OCI-LY7 (cell line): ENCODE results near the gene SMG6. TPM values are rescaled to one million over a fixed set of nuclear protein-coding genes. Genes with fewer than 3 reads are reported as not detected.

Experiments
- BruUV-seq: library from RNA; stranded (reverse); fragments of 400-500 nt; replicated peaks from 2 replicates; lab custom pipeline; 2021; lab: Mats Ljungman, UMichigan
- CTCF ChIA-PET: fragments of 300-600 bp; sonication (Branson Sonifier 250); formaldehyde crosslinking; loops from one replicate; lab custom pipeline; 2022; ENCODE audit warnings: antibody characterized with exemption; ENCODE audit not compliant: unreplicated experiment; lab: Charles Lee
- POLR2A ChIA-PET: fragments of 300-600 bp; sonication (Branson Sonifier 250); formaldehyde crosslinking; loops from one replicate; lab custom pipeline; 2022; ENCODE audit warnings: antibody characterized with exemption; lab: Charles Lee
- DNase-seq: peaks from one replicate; pipeline ENCODE4 v3.0.0-alpha.2; 2015; ENCODE audit warnings: low spot score
- H2AFZ ChIP-seq: fragments of 200-600 bp; sonication (generic), shearing (Covaris generic); 2 replicates; pipeline ENCODE4 v1.6.1; 2014; ENCODE audit warnings: mild to moderate bottlenecking, antibody characterized with exemption, low read length, moderate library complexity
- H3K27ac ChIP-seq: fragments of 200-600 bp; sonication (generic); 2 replicates; pipeline ENCODE4 v1.5.1; 2014; ENCODE audit warnings: mixed run types, low read depth, mild to moderate bottlenecking, moderate library complexity, low read length, inconsistent platforms; ENCODE audit not compliant: poor library complexity, severe bottlenecking
- H3K36me3 ChIP-seq: fragments of 200-600 bp; sonication (generic); 2 replicates; pipeline ENCODE4 v1.6.1; 2014; ENCODE audit warnings: mild to moderate bottlenecking, antibody characterized with exemption, low read length, moderate library complexity, mixed read lengths; ENCODE audit not compliant: insufficient read depth
- H3K4me1 ChIP-seq: fragments of 200-600 bp; sonication (generic); 2 replicates; pipeline ENCODE4 v1.5.1; 2014; ENCODE audit warnings: mild to moderate bottlenecking, low read length; ENCODE audit not compliant: insufficient read depth, poor library complexity, severe bottlenecking
- H3K4me2 ChIP-seq: fragments of 200-600 bp; sonication (generic); 2 replicates; pipeline ENCODE4 v1.6.1; 2014; ENCODE audit warnings: mild to moderate bottlenecking, low read length
- H3K4me3 ChIP-seq: fragments of 200-600 bp; sonication (generic); 2 replicates; pipeline ENCODE4 v1.5.1; 2014; ENCODE audit warnings: mild to moderate bottlenecking, low read depth, low read length; ENCODE audit not compliant: poor library complexity, severe bottlenecking
- H3K79me2 ChIP-seq: fragments of 200-600 bp; sonication (generic); 2 replicates; pipeline ENCODE4 v1.6.1; 2016; ENCODE audit warnings: low read depth, mild to moderate bottlenecking, low read length, moderate library complexity, mixed read lengths; ENCODE audit not compliant: insufficient read depth
- H3K9me2 ChIP-seq: fragments of 200-600 bp; sonication (generic); 2 replicates; pipeline ENCODE4 v1.6.1; 2016; ENCODE audit warnings: mild to moderate bottlenecking, low read length, mixed read lengths; ENCODE audit not compliant: insufficient read depth
- H3K9me3 ChIP-seq: fragments of 200-600 bp; sonication (generic); 2 replicates; pipeline ENCODE4 v1.6.1; 2014; ENCODE audit warnings: mild to moderate bottlenecking, mixed run types, low read length, mixed read lengths
- H4K20me1 ChIP-seq: fragments of 200-600 bp; sonication (generic); 2 replicates; pipeline ENCODE4 v1.6.1; 2014; ENCODE audit warnings: mild to moderate bottlenecking, antibody characterized with exemption, low read length, moderate library complexity, mixed read lengths; ENCODE audit not compliant: insufficient read depth
- EZH2phosphoT487 ChIP-seq: fragments of 200-600 bp; sonication (generic); IDR thresholded peaks from 2 replicates; pipeline ENCODE4 v1.6.1; 2018; ENCODE audit warnings: low read depth, borderline replicate concordance, mild to moderate bottlenecking, mixed run types, antibody characterized with exemption, low read length, moderate library complexity, mixed read lengths
- intact Hi-C: fragments of 100-400 bp; cut with micrococcal nuclease; formaldehyde crosslinking; loops from one replicate; pipeline ENCODE4 v1.10.0; 2022; ENCODE audit not compliant: unreplicated experiment
- total RNA-seq, 2 experiments: library from RNA; depleted of rRNA in 1 of 2; stranded (reverse); fragments of >200 nt in 1 of 2; shearing (Covaris generic) in 1 of 2; gene quantifications; 2 replicates each; pipeline ENCODE4 v1.2.3, GENCODE V29; 2014 to 2022
- TF ChIP-seq, protein P1 (sequence below): fragments of 200-600 bp; sonication (generic); conservative IDR thresholded peaks from 2 replicates; pipeline ENCODE4 v1.5.1; 2014; ENCODE audit warnings: mild to moderate bottlenecking, antibody characterized with exemption, low read length, moderate library complexity, mixed read lengths

The SMG6 gene
- total RNA-seq, 2 experiments from 2014 or later = 12.5 to 17.8 TPM

DNA sequence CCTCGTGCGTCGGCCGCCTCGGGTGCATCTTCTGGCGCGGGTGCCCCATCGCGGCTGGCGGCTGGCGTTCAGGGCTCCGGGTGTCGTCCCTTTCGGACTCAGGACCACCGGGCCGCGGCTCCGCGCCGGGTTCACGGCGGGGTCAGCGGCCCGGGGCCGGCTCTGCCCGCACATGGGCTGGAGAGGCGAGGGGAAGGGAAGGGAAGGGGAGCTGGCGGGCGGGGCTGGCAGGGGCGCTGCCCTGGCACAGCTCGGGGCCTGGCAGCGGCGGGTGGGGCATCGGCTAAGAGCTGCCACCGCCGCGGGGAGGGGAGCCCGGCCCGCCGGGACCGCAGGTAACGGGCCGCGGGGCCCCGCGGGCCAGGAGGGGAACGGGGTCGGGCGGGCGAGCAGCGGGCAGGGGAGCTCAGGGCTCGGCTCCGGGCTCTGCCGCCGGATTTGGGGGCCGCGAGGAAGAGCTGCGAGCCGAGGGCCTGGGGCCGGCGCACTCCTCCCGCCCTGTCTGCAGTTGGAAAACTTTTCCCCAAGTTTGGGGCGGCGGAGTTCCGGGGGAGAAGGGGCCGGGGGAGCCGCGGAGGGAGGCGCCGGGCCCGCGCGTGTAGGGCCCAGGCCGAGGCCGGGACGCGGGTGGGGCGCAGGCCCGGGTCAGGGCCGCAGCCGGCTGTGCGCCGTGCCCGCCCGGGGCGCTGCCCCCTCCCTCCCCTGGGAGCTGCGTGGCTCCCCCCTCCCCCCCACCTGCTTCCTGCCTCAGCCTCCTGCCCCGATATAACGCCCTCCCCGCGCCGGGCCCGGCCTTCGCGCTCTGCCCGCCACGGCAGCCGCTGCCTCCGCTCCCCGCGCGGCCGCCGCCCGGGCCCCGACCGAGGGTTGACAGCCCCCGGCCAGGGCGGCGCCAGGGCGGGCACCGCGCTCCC is 248.0 kb downstream of the SMG6 start:
- H3K4me2 ChIP-seq = peak overlapping the region; percentile 80

DNA sequence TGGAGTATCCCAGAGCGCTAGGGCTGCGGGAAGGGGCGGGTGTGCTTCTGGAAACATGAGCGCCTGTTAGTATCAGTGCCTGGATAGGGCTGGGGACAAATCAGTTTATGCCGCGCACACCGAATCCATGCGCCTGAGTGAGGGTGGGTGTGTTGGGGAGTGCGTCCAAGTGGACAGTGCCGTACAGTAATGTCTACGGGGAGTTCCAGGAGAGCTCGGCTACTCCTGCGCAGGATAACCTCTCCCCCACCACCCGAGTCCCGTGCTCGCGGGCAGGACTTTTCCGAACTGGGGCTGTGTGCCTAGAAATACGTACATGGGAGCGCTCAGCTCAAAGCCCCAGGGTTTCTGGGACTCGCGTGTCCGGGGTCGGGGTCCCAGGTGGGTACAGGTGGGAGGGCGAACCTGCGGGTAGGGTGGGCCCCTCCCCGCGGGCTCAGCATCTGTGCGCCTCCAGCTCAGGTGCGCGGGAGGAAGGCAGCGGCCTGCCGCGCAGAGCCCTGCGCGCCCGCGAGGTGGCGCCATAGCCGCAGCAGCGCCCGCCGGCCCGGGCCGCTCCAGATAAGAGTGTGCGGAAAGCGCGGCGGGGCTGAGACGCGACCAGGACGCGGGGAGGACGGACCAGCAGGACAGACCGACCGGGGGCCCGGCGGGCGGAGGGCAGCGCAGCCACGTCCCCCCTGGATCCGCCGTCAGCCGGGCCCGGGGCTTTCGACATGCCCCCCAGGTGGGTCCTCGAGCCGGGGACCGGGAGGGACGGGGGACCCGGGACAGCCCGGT is 248.9 kb downstream of the SMG6 start, which contains the start of gene HIC1:
TSS of gene HIC1 (plus strand) at position 592 of the 780 bp plus-strand sequence. CDS start 1,588 bp downstream, outside the sequence.
- peak; percentile 78 for DNase-seq
- Histone ChIP-seq H3K9me2 (no peaks in the 10 kb centered on the region), H4K20me1 (no peaks in the 10 kb centered on the region), H3K4me3 (peak within 1 kb of the TSS; percentile 68), H3K9me3 (no peaks in the 10 kb centered on the region), H3K79me2 (no peaks in the 10 kb centered on the region), H3K36me3 (no peaks in the 10 kb centered on the region), H2AFZ (peak within 1 kb of the TSS; percentile 1; the same call in 1 of the 2 replicates), H3K27ac (no peak within 1 kb of the TSS), H3K4me2 (peak within 1 kb of the TSS; percentile 80), H3K4me1 (peaks cover 41% of the 10 kb centered on the region)
- no TSS peak for BruUV-seq
- CTCF ChIA-PET = interaction anchor here (0.6 to 2.0 kb wide), 4 partner anchors 33 to 190 kb away, joined by 3 to 9 read pairs (median 4); no protein-coding TSS in a partner anchor
- intact Hi-C loops = loop anchor here (1.0 to 5.0 kb wide), 3 partner anchors 190 to 283 kb away; partner anchors contain the start of genes SGSM2 and TSR1
- POLR2A ChIA-PET = interaction anchor here (0.5 to 0.8 kb wide), 2 partner anchors 182 to 232 kb away, joined by 3 to 4 read pairs; no protein-coding TSS in a partner anchor
- TF ChIP-seq, protein P1, sequence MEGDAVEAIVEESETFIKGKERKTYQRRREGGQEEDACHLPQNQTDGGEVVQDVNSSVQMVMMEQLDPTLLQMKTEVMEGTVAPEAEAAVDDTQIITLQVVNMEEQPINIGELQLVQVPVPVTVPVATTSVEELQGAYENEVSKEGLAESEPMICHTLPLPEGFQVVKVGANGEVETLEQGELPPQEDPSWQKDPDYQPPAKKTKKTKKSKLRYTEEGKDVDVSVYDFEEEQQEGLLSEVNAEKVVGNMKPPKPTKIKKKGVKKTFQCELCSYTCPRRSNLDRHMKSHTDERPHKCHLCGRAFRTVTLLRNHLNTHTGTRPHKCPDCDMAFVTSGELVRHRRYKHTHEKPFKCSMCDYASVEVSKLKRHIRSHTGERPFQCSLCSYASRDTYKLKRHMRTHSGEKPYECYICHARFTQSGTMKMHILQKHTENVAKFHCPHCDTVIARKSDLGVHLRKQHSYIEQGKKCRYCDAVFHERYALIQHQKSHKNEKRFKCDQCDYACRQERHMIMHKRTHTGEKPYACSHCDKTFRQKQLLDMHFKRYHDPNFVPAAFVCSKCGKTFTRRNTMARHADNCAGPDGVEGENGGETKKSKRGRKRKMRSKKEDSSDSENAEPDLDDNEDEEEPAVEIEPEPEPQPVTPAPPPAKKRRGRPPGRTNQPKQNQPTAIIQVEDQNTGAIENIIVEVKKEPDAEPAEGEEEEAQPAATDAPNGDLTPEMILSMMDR = peak; percentile 84
- TF ChIP-seq EZH2phosphoT487 = no peak

More for the DNA sequence above, 248.0 kb downstream of the SMG6 start:
- intact Hi-C loops = loop anchor here (1.0 kb wide), 2 partner anchors 189 to 227 kb away; no protein-coding TSS in a partner anchor
- ChIA-PET POLR2A (interaction anchor here (0.5 to 0.8 kb wide), 2 partner anchors 181 to 231 kb away, joined by 3 to 4 read pairs; no protein-coding TSS in a partner anchor), CTCF (interaction anchor here (2.0 kb wide), 1 partner anchor 189 kb away, joined by 9 read pairs; no protein-coding TSS in a partner anchor)
- Histone ChIP-seq H3K36me3 (no peaks in the 10 kb centered on the region), H3K9me2 (no peaks in the 10 kb centered on the region), H4K20me1 (no peaks in the 10 kb centered on the region), H3K4me1 (peaks cover 36% of the 10 kb centered on the region), H3K9me3 (no peaks in the 10 kb centered on the region), H3K27ac (no peak overlapping the region), H3K79me2 (no peaks in the 10 kb centered on the region), H3K4me3 (peak overlapping the region; percentile 59), H2AFZ (no peak overlapping the region)
- BruUV-seq = no TSS peak
- 0 out of 2 replicates have a peak, but pooled peaks have one; percentile 35 for TF ChIP-seq EZH2phosphoT487
- TF ChIP-seq, protein P1 = no peak
- DNase-seq = no peak
